Lower lobe of right lung (tissue), 2 donors: ENCODE results near the gene AK4. TPM values are rescaled to one million over a fixed set of nuclear protein-coding genes. Genes with fewer than 3 reads are reported as not detected.

Experiments used
- ATAC-seq, 2 donors: fragments of 200-7000 bp; cut with Tn5 transposase; one replicate each; pipeline ENCODE4 v1.9.1; 2020 to 2022; ENCODE audit warnings: mild to moderate bottlenecking in 2 of 2, moderate library complexity in 2 of 2
- DNase-seq: peaks from one replicate; pipeline ENCODE4 v3.0.0-alpha.2; 2020
- H3K27ac ChIP-seq: fragments of 200-600 bp; one replicate; pipeline ENCODE4 v1.8.0; 2022
- H3K27me3 ChIP-seq: fragments of 200-600 bp; one replicate; pipeline ENCODE4 v1.8.0; 2022; ENCODE audit warnings: low read depth
- H3K36me3 ChIP-seq: fragments of 200-600 bp; one replicate; pipeline ENCODE4 v1.8.0; 2022; ENCODE audit warnings: mild to moderate bottlenecking
- H3K4me1 ChIP-seq: fragments of 200-600 bp; one replicate; pipeline ENCODE4 v1.8.0; 2022
- H3K4me3 ChIP-seq: fragments of 200-600 bp; one replicate; pipeline ENCODE4 v1.8.0; 2022; ENCODE audit warnings: mild to moderate bottlenecking
- H3K9me3 ChIP-seq: fragments of 200-600 bp; one replicate; pipeline ENCODE4 v1.8.0; 2022
- intact Hi-C: fragments of 100-400 bp; cut with DNase I; formaldehyde crosslinking; loops from one replicate; pipeline ENCODE4 v1.11.0; 2022
- total RNA-seq: library from RNA; stranded (reverse); fragmentation: NEBNext Ultra II Directional; extraction: Animal tissue kit (Norgen Biotek cat#: 25700); gene quantifications from one replicate; pipeline ENCODE4 v1.2.1, GENCODE V29; 2021
- TF ChIP-seq, protein P1 (sequence below): fragments of 200-600 bp; IDR thresholded peaks from one replicate; pipeline ENCODE4 v1.8.0; 2022; ENCODE audit warnings: antibody characterized with exemption, mild to moderate bottlenecking
- donor health status: DM: no; HTN: yes; CAD: no; lungs with severe emphysema.

Gene AK4
- total RNA-seq, 1 donor from 2014 or later: 7.0 TPM

DNA sequence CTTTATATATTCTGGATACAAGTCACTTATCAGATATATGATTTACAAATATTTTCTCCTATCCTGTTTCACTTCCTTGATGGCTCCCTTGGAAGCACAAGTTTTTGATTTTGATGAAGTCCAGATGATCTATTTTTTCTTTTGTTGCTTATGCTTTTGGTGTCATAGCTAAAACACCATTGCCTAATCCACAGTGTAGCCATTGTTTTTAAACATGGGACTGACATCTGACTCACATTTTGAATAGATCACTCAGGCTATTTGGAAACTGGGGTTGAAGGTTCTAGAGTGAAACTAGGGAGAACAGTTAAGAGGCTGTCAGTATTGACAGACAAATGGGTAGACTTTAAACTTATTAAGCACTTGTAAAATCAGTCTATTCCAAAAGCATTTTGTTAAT, 16.6 kb downstream of the AK4 start:
- ATAC-seq (no peak), DNase-seq (no peak)
- TF ChIP-seq, protein P1, sequence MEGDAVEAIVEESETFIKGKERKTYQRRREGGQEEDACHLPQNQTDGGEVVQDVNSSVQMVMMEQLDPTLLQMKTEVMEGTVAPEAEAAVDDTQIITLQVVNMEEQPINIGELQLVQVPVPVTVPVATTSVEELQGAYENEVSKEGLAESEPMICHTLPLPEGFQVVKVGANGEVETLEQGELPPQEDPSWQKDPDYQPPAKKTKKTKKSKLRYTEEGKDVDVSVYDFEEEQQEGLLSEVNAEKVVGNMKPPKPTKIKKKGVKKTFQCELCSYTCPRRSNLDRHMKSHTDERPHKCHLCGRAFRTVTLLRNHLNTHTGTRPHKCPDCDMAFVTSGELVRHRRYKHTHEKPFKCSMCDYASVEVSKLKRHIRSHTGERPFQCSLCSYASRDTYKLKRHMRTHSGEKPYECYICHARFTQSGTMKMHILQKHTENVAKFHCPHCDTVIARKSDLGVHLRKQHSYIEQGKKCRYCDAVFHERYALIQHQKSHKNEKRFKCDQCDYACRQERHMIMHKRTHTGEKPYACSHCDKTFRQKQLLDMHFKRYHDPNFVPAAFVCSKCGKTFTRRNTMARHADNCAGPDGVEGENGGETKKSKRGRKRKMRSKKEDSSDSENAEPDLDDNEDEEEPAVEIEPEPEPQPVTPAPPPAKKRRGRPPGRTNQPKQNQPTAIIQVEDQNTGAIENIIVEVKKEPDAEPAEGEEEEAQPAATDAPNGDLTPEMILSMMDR: no peak
- Histone ChIP-seq H3K4me3 (no peak overlapping the region), H3K4me1 (no peaks in the 10 kb centered on the region), H3K36me3 (no peaks in the 10 kb centered on the region), H3K9me3 (no peaks in the 10 kb centered on the region), H3K27me3 (no peaks in the 10 kb centered on the region), H3K27ac (no peak overlapping the region)
- intact Hi-C loops: no loop called here

GRCh38 chr1:65165269-65165993, 17.4 kb downstream of the AK4 start:
- intact Hi-C loops: no loop called here
- H3K27ac ChIP-seq: no peak overlapping the region
- no peak overlapping the region for H3K4me3 ChIP-seq
- TF ChIP-seq, protein P1: no peak
- H3K4me1 ChIP-seq: no peaks in the 10 kb centered on the region
- no peaks in the 10 kb centered on the region for H3K36me3 ChIP-seq
- H3K9me3 ChIP-seq: no peaks in the 10 kb centered on the region
- H3K27me3 ChIP-seq: no peaks in the 10 kb centered on the region
- DNase-seq (peak; percentile 63), ATAC-seq (peak; percentile 44 to 82)

DNA sequence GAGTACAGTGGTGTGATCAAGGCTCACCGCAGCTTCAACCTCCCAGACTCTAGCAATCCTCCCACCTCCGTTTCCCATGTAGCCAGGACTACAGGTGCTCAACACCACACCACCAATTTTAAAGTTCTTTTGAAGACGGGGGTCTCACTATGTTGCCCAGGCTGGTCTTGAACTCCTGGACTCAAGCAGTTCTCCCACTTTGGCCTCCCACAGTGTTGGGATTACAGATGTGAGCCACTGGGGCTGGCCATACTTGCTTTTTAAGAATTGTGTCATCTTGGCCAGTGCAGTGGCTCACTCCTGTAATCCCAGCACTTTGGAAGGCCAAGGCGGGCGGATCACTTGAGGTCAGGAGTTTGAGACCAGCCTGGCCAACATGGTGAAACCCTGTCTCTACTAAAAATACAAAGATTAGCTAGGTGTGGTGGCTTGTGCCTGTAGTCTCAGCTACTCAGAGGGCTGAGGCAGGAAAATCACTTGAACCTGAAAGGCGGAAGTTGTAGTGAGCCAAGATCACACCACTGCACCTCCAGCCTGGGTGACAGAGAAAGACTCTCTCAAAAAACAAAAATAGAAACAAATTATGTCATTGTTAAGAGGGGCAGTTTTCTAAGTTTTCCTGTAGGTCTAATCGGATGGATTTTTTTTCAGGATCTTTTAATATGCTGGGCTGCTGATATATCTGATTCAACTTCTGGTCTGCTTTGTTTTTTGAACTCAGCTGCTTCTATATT, 18.7 kb downstream of the AK4 start:
- intact Hi-C loops: no loop called here
- H3K27ac ChIP-seq: no peak overlapping the region
- no peaks in the 10 kb centered on the region for H3K36me3 ChIP-seq
- ATAC-seq (no peak), DNase-seq (no peak)
- no peak overlapping the region for H3K4me3 ChIP-seq
- TF ChIP-seq, protein P1: no peak
- H3K27me3 ChIP-seq: no peaks in the 10 kb centered on the region
- no peaks in the 10 kb centered on the region for H3K9me3 ChIP-seq
- no peaks in the 10 kb centered on the region for H3K4me1 ChIP-seq

DNA sequence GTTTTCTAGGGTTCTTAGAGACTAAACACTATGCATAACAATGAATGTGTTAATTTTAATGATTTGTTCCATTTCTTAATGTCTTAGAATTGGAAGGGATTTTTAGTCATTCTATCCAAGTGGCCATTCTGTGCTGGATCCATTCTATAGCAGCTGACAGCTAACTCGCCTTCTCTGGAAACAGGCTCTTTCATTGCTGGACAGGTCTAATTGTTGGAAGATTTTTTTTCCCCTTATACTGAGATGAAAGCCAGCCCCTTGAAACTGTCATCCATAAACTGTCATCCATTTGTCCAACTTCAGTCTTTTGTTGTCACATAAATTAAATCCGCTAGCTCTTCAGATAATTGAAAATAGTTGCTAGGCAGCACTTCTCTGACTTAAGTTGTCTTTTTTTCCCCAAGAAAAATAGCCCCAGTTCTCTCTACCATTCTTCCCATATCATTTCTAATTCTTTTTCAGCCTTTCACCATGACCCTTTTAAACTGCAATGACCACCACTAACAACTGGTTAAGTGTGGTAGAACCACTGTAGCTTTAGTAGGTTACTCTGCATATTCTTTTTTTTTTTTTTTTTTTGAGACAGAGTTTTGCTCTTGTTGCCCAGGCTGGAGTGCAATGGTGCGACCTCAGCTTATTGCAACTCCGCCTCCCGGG, 19.7 kb downstream of the AK4 start:
- H3K27ac ChIP-seq: no peak overlapping the region

GRCh38 chr1:65168867-65169266, 20.9 kb downstream of the AK4 start:
- Histone ChIP-seq H3K36me3 (no peaks in the 10 kb centered on the region), H3K27ac (no peak overlapping the region), H3K4me1 (peaks cover 7% of the 10 kb centered on the region), H3K4me3 (no peak overlapping the region), H3K27me3 (no peaks in the 10 kb centered on the region), H3K9me3 (no peaks in the 10 kb centered on the region)
- intact Hi-C loops: no loop called here
- ATAC-seq (no peak), DNase-seq (no peak)
- TF ChIP-seq, protein P1: no peak

More for the DNA sequence above, 19.7 kb downstream of the AK4 start:
- no peaks in the 10 kb centered on the region for H3K36me3 ChIP-seq
- H3K4me3 ChIP-seq: no peak overlapping the region
- no peaks in the 10 kb centered on the region for H3K9me3 ChIP-seq
- DNase-seq (no peak), ATAC-seq (no peak)
- intact Hi-C loops: no loop called here
- TF ChIP-seq, protein P1: no peak
- H3K4me1 ChIP-seq: no peaks in the 10 kb centered on the region
- no peaks in the 10 kb centered on the region for H3K27me3 ChIP-seq
